WTC11 (cell line): ENCODE data around the gene DLL4. TPM values are rescaled to one million over a fixed set of nuclear protein-coding genes. Genes with fewer than 3 reads are reported as not detected.

Source experiments
- ATAC-seq: fragments of 200-7000 bp; cut with Tn5 transposase; 2 replicates; pipeline ENCODE4 v1.10.0; 2021; ENCODE audit warnings: mild to moderate bottlenecking, moderate library complexity
- CTCF ChIA-PET: fragments of 300-600 bp; sonication (Branson Sonifier 250); formaldehyde crosslinking; loops from one replicate; lab custom pipeline; 2021; ENCODE audit warnings: antibody characterized with exemption; lab: Charles Lee
- POLR2A ChIA-PET: fragments of 350-600 bp; sonication (Branson Sonifier 250); formaldehyde crosslinking; loops from one replicate; lab custom pipeline; 2021; ENCODE audit warnings: antibody characterized with exemption; lab: Charles Lee
- DNase-seq: peaks from one replicate; pipeline ENCODE4 v3.0.0; 2021; ENCODE audit warnings: low spot score
- H3K27ac Mint-ChIP-seq: 2 replicates; pipeline ENCODE4 v1.8.0; 2021; ENCODE audit warnings: mixed read lengths
- H3K27me3 Mint-ChIP-seq: 2 replicates; pipeline ENCODE4 v1.8.0; 2021; ENCODE audit warnings: low read depth, mild to moderate bottlenecking, moderate library complexity, mixed read lengths
- H3K36me3 Mint-ChIP-seq: 2 replicates; pipeline ENCODE4 v1.8.0; 2021; ENCODE audit warnings: mixed read lengths
- H3K4me1 Mint-ChIP-seq: 2 replicates; pipeline ENCODE4 v1.8.0; 2022; ENCODE audit warnings: mixed read lengths
- H3K4me3 Mint-ChIP-seq: 2 replicates; pipeline ENCODE4 v1.8.0; 2021; ENCODE audit warnings: mild to moderate bottlenecking, moderate library complexity, mixed read lengths
- H3K9me3 Mint-ChIP-seq: 2 replicates; pipeline ENCODE4 v1.8.0; 2021; ENCODE audit warnings: mixed read lengths
- CREM ChIP-seq: sonication (generic); formaldehyde crosslinking; IDR thresholded peaks from 2 replicates; pipeline ENCODE4 v1.8.1; 2022; ENCODE audit warnings: mild to moderate bottlenecking, missing genetic modification reagents, moderate library complexity
- EMX1 ChIP-seq: fragments of 250-450 bp; sonication (Bioruptor Pico); IDR thresholded peaks from 2 replicates; pipeline ENCODE4 v1.8.0; 2021; ENCODE audit warnings: mild to moderate bottlenecking
- ESRRA ChIP-seq: sonication (generic); formaldehyde crosslinking; IDR thresholded peaks from 2 replicates; pipeline ENCODE4 v1.8.1; 2022; ENCODE audit warnings: mild to moderate bottlenecking, missing genetic modification reagents, borderline replicate concordance
- FOXK1 ChIP-seq: sonication (generic); formaldehyde crosslinking; IDR thresholded peaks from 2 replicates; pipeline ENCODE4 v1.8.0; 2022; ENCODE audit warnings: mild to moderate bottlenecking, moderate library complexity, missing genetic modification reagents
- HMGA2 ChIP-seq: fragments of 250-450 bp; sonication (Bioruptor Pico); IDR thresholded peaks from 2 replicates; pipeline ENCODE4 v1.4.0; 2021; ENCODE audit warnings: mild to moderate bottlenecking, moderate library complexity
- JUN ChIP-seq: sonication (generic); formaldehyde crosslinking; IDR thresholded peaks from 2 replicates; pipeline ENCODE4 v1.8.0; 2023; ENCODE audit warnings: mild to moderate bottlenecking, missing genetic modification reagents
- KAT7 ChIP-seq: sonication (generic); formaldehyde crosslinking; IDR thresholded peaks from 2 replicates; pipeline ENCODE4 v1.8.1; 2023; ENCODE audit warnings: missing genetic modification reagents, mild to moderate bottlenecking, borderline replicate concordance
- MYBL2 ChIP-seq: sonication (generic); formaldehyde crosslinking; IDR thresholded peaks from 2 replicates; pipeline ENCODE4 v1.8.1; 2023; ENCODE audit warnings: mild to moderate bottlenecking, moderate library complexity, missing genetic modification reagents
- NFE2L1 ChIP-seq: sonication (generic); formaldehyde crosslinking; IDR thresholded peaks from 2 replicates; pipeline ENCODE4 v1.8.1; 2023; ENCODE audit warnings: missing genetic modification reagents
- NFYB ChIP-seq: sonication (generic); formaldehyde crosslinking; conservative IDR thresholded peaks from 2 replicates; pipeline ENCODE4 v1.8.0; 2022; ENCODE audit warnings: low read depth, missing genetic modification reagents
- NR1H2 ChIP-seq: sonication (generic); formaldehyde crosslinking; IDR thresholded peaks from 2 replicates; pipeline ENCODE4 v1.9.0; 2021; ENCODE audit warnings: mild to moderate bottlenecking, moderate library complexity, missing genetic modification reagents
- SP1 ChIP-seq: sonication (generic); formaldehyde crosslinking; conservative IDR thresholded peaks from 2 replicates; pipeline ENCODE4 v1.8.1; 2022; ENCODE audit warnings: missing genetic modification reagents
- ZNF121 ChIP-seq: sonication (generic); formaldehyde crosslinking; IDR thresholded peaks from 2 replicates; pipeline ENCODE4 v1.8.0; 2023; ENCODE audit warnings: missing genetic modification reagents
- ZNF219 ChIP-seq: sonication (generic); formaldehyde crosslinking; IDR thresholded peaks from 2 replicates; pipeline ENCODE4 v1.8.0; 2023; ENCODE audit warnings: missing genetic modification reagents, mild to moderate bottlenecking, borderline replicate concordance
- ZNF423 ChIP-seq: fragments of 250-450 bp; sonication (Bioruptor Pico); IDR thresholded peaks from 2 replicates; pipeline ENCODE4 v2.1.2; 2022; ENCODE audit warnings: mild to moderate bottlenecking, moderate library complexity
- total RNA-seq: library from RNA; stranded (reverse); gene quantifications from 3 replicates; pipeline ENCODE4 v1.2.3, GENCODE V29; 2021
- TF ChIP-seq, protein P1 (sequence below): sonication (generic); formaldehyde crosslinking; IDR thresholded peaks from 2 replicates; pipeline ENCODE4 v1.8.1; 2023; ENCODE audit warnings: mild to moderate bottlenecking, missing genetic modification reagents
- TF ChIP-seq, protein P2 (sequence below): sonication (generic); formaldehyde crosslinking; IDR thresholded peaks from 2 replicates; pipeline ENCODE4 v1.8.1; 2023; ENCODE audit warnings: mild to moderate bottlenecking, missing genetic modification reagents, moderate library complexity
- TF ChIP-seq, protein P3 (sequence below): fragments of 250-450 bp; sonication (Bioruptor Pico); IDR thresholded peaks from 2 replicates; pipeline ENCODE4 v1.8.0; 2021; ENCODE audit warnings: mild to moderate bottlenecking
- TF ChIP-seq, protein P4 (sequence below): sonication (generic); formaldehyde crosslinking; IDR thresholded peaks from 2 replicates; pipeline ENCODE4 v1.8.0; 2023; ENCODE audit warnings: mild to moderate bottlenecking, missing genetic modification reagents
- TF ChIP-seq, protein P5 (sequence below): sonication (generic); formaldehyde crosslinking; IDR thresholded peaks from 2 replicates; pipeline ENCODE4 v1.8.0; 2022; ENCODE audit warnings: mild to moderate bottlenecking, missing genetic modification reagents
- TF ChIP-seq, protein P6 (sequence below): sonication (generic); formaldehyde crosslinking; IDR thresholded peaks from 2 replicates; pipeline ENCODE4 v1.8.0; 2022; ENCODE audit warnings: missing genetic modification reagents
- TF ChIP-seq, protein P7 (sequence below): fragments of 250-450 bp; sonication (Bioruptor Pico); IDR thresholded peaks from 2 replicates; pipeline ENCODE4 v1.9.0; 2021; ENCODE audit warnings: mild to moderate bottlenecking
- TF ChIP-seq, protein P8 (sequence below): sonication (generic); formaldehyde crosslinking; IDR thresholded peaks from 2 replicates; pipeline ENCODE4 v1.8.1; 2023; ENCODE audit warnings: mild to moderate bottlenecking, missing genetic modification reagents, moderate library complexity

The DLL4 gene
- total RNA-seq, 1 experiment from 2014 or later, result 0.94 TPM

DNA sequence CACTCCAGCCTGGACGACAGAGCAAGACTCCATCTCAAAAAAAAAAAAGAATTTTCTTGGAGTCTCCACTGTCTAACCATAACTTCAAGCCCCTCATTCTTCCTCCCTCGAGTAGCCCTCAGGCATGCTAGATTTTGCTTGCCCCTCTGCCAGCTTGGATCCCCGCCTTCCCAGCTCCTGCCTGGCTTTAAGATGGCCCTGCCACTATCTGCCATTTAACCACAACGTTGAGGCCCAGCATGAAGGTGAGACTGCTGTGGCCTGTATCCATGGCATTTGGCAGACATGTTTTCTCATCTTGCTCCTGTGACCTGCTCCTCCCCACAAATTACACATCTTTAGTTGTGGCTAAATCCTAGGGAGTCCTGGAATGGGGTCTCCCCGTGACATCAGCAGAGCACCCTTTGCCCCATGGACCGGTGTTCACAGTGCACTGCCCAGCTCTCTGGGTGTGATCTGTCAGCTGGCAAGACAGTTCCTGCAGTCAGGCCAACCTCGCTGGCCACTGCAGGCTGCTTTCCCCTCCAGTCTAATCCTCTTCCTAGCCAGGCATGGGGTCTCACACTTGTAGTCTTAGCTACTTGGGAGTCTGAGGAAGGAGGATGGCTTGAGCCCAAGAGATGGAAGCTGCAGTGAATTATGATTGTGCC is 24.5 kb upstream of the DLL4 start (continued):
- TF ChIP-seq NR1H2 (CRISPR knock-in tag), result no peak
- TF ChIP-seq, protein P1, sequence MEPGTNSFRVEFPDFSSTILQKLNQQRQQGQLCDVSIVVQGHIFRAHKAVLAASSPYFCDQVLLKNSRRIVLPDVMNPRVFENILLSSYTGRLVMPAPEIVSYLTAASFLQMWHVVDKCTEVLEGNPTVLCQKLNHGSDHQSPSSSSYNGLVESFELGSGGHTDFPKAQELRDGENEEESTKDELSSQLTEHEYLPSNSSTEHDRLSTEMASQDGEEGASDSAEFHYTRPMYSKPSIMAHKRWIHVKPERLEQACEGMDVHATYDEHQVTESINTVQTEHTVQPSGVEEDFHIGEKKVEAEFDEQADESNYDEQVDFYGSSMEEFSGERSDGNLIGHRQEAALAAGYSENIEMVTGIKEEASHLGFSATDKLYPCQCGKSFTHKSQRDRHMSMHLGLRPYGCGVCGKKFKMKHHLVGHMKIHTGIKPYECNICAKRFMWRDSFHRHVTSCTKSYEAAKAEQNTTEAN, result no peak
- no peak for TF ChIP-seq JUN
- TF ChIP-seq, protein P2, sequence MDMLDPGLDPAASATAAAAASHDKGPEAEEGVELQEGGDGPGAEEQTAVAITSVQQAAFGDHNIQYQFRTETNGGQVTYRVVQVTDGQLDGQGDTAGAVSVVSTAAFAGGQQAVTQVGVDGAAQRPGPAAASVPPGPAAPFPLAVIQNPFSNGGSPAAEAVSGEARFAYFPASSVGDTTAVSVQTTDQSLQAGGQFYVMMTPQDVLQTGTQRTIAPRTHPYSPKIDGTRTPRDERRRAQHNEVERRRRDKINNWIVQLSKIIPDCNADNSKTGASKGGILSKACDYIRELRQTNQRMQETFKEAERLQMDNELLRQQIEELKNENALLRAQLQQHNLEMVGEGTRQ (CRISPR knock-in tag), result no peak
- TF ChIP-seq, protein P3, sequence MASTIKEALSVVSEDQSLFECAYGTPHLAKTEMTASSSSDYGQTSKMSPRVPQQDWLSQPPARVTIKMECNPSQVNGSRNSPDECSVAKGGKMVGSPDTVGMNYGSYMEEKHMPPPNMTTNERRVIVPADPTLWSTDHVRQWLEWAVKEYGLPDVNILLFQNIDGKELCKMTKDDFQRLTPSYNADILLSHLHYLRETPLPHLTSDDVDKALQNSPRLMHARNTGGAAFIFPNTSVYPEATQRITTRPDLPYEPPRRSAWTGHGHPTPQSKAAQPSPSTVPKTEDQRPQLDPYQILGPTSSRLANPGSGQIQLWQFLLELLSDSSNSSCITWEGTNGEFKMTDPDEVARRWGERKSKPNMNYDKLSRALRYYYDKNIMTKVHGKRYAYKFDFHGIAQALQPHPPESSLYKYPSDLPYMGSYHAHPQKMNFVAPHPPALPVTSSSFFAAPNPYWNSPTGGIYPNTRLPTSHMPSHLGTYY (CRISPR knock-in tag), result no peak

DNA sequence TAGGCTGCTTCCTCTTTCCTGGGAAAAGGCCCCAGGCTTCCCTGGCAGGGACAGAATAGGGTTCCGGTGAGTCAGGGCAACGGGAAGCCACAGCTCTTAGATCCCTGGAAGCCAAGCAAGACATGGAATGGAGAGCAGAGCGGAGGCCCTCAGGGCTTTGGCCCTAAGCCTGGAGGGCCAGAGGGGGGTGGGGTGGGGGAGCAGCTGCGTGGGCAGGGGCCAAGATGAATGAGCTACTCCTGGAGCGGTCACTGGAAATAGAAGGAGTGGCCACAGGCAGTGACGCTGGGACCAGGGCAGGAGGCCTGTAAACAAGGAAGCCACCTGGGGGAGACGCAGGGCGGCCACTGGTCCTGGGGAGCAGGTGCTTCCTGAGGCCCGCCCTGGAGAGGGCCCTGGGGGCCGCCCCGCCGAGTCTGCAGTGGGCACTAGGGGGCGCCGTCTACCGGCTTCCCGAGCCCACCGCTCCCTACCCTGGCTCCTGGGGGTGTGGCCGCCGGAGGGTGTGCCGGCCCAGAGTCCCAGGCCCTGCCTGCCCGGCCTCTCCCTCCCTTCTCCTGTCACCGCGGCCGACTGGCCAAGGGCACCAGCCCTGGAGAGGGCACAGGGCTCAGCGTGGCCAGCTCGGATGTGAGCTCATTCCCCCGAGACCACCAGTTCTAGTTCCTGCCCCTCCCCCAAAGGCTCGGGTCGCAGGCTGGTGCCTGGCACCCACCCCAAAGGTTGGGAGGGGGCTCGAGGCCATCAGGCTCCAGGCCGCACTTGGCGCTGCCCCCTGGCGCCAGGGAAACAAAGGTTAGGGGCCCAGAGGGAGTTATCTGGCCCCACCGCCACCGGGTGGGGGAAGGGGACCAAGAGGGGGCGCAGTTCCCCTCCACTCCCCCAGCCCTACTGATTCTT is 22.8 kb upstream of the DLL4 start:
- H3K9me3 Mint-ChIP-seq, result no peaks in the 10 kb centered on the region
- H3K27ac Mint-ChIP-seq, result no peak overlapping the region
- no peaks in the 10 kb centered on the region for H3K27me3 Mint-ChIP-seq
- peak overlapping the region; percentile 62 for H3K4me3 Mint-ChIP-seq
- ATAC-seq, result peak; percentile 82
- CTCF ChIA-PET, result interaction anchor here (0.5 to 7.8 kb wide), 26 partner anchors 9 to 998 kb away, joined by 3 to 101 read pairs (median 4); partner anchors contain the start of genes DLL4, GCHFR, SPINT1 and VPS18
- peaks cover 10% of the 10 kb centered on the region for H3K36me3 Mint-ChIP-seq
- POLR2A ChIA-PET, result interaction anchor here (0.5 to 2.7 kb wide), 6 partner anchors 22 to 231 kb away, joined by 3 to 7 read pairs (median 4); partner anchors contain the start of gene CHAC1
- H3K4me1 Mint-ChIP-seq, result peaks cover 14% of the 10 kb centered on the region
- DNase-seq, result peak; percentile 95
- no peak for TF ChIP-seq ZNF219 (CRISPR knock-in tag)
- TF ChIP-seq, protein P4, sequence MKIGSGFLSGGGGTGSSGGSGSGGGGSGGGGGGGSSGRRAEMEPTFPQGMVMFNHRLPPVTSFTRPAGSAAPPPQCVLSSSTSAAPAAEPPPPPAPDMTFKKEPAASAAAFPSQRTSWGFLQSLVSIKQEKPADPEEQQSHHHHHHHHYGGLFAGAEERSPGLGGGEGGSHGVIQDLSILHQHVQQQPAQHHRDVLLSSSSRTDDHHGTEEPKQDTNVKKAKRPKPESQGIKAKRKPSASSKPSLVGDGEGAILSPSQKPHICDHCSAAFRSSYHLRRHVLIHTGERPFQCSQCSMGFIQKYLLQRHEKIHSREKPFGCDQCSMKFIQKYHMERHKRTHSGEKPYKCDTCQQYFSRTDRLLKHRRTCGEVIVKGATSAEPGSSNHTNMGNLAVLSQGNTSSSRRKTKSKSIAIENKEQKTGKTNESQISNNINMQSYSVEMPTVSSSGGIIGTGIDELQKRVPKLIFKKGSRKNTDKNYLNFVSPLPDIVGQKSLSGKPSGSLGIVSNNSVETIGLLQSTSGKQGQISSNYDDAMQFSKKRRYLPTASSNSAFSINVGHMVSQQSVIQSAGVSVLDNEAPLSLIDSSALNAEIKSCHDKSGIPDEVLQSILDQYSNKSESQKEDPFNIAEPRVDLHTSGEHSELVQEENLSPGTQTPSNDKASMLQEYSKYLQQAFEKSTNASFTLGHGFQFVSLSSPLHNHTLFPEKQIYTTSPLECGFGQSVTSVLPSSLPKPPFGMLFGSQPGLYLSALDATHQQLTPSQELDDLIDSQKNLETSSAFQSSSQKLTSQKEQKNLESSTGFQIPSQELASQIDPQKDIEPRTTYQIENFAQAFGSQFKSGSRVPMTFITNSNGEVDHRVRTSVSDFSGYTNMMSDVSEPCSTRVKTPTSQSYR (CRISPR knock-in tag), result peak; percentile 78; the same call in 1 of the 2 replicates
- TF ChIP-seq, protein P5, sequence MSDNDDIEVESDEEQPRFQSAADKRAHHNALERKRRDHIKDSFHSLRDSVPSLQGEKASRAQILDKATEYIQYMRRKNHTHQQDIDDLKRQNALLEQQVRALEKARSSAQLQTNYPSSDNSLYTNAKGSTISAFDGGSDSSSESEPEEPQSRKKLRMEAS (CRISPR knock-in tag), result peak; percentile 51; the same call in 1 of the 2 replicates
- TF ChIP-seq, protein P6, sequence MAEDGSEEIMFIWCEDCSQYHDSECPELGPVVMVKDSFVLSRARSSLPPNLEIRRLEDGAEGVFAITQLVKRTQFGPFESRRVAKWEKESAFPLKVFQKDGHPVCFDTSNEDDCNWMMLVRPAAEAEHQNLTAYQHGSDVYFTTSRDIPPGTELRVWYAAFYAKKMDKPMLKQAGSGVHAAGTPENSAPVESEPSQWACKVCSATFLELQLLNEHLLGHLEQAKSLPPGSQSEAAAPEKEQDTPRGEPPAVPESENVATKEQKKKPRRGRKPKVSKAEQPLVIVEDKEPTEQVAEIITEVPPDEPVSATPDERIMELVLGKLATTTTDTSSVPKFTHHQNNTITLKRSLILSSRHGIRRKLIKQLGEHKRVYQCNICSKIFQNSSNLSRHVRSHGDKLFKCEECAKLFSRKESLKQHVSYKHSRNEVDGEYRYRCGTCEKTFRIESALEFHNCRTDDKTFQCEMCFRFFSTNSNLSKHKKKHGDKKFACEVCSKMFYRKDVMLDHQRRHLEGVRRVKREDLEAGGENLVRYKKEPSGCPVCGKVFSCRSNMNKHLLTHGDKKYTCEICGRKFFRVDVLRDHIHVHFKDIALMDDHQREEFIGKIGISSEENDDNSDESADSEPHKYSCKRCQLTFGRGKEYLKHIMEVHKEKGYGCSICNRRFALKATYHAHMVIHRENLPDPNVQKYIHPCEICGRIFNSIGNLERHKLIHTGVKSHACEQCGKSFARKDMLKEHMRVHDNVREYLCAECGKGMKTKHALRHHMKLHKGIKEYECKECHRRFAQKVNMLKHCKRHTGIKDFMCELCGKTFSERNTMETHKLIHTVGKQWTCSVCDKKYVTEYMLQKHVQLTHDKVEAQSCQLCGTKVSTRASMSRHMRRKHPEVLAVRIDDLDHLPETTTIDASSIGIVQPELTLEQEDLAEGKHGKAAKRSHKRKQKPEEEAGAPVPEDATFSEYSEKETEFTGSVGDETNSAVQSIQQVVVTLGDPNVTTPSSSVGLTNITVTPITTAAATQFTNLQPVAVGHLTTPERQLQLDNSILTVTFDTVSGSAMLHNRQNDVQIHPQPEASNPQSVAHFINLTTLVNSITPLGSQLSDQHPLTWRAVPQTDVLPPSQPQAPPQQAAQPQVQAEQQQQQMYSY (CRISPR knock-in tag), result no peak
- no peak for TF ChIP-seq NFE2L1 (CRISPR knock-in tag)
- TF ChIP-seq MYBL2 (CRISPR knock-in tag), result peak; percentile 22; the same call in 1 of the 2 replicates
- TF ChIP-seq SP1, result peak; percentile 69
- TF ChIP-seq, protein P7, sequence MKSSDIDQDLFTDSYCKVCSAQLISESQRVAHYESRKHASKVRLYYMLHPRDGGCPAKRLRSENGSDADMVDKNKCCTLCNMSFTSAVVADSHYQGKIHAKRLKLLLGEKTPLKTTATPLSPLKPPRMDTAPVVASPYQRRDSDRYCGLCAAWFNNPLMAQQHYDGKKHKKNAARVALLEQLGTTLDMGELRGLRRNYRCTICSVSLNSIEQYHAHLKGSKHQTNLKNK (CRISPR knock-in tag), result no peak; the same call in 1 of the 2 replicates
- no peak for TF ChIP-seq EMX1 (CRISPR knock-in tag)
- peak; percentile 96 for TF ChIP-seq ZNF121 (CRISPR knock-in tag)
- no peak for TF ChIP-seq HMGA2 (CRISPR knock-in tag)
- TF ChIP-seq NFYB (CRISPR knock-in tag), result no peak
- peak; percentile 69; the same call in 1 of the 2 replicates for TF ChIP-seq CREM (CRISPR knock-in tag)
- TF ChIP-seq FOXK1 (CRISPR knock-in tag), result 0 out of 2 replicates have a peak, but pooled peaks have one; percentile 13
- TF ChIP-seq ZNF423 (CRISPR knock-in tag), result peak; percentile 88
- no peak for TF ChIP-seq KAT7 (CRISPR knock-in tag)
- TF ChIP-seq ESRRA, result no peak; the same call in 1 of the 2 replicates
- TF ChIP-seq, protein P8, sequence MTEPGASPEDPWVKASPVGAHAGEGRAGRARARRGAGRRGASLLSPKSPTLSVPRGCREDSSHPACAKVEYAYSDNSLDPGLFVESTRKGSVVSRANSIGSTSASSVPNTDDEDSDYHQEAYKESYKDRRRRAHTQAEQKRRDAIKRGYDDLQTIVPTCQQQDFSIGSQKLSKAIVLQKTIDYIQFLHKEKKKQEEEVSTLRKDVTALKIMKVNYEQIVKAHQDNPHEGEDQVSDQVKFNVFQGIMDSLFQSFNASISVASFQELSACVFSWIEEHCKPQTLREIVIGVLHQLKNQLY, result no peak
